Neural cell (in vitro differentiated cells): Measurements from ENCODE around the gene SPSB3.

ENCODE experiments used
- CTCF ChIP-seq: fragments of 450-650 bp; IDR thresholded peaks from 2 replicates; pipeline ENCODE4 v1.5.1; 2014; ENCODE audit warnings: antibody characterized with exemption, mild to moderate bottlenecking, moderate library complexity; ENCODE audit not compliant: poor library complexity, severe bottlenecking
- EP300 ChIP-seq: fragments of 450-650 bp; conservative IDR thresholded peaks from 2 replicates; pipeline ENCODE4 v1.6.1; 2014; ENCODE audit warnings: antibody characterized with exemption, mild to moderate bottlenecking, moderate library complexity; ENCODE audit not compliant: poor library complexity, severe bottlenecking
- EZH2 ChIP-seq: fragments of 200-600, 300-800 bp; shearing (Covaris generic), sonication (generic); IDR thresholded peaks from 2 replicates; pipeline ENCODE4 v1.6.1; 2014; ENCODE audit warnings: antibody characterized with exemption, low read length, borderline replicate concordance, mild to moderate bottlenecking; ENCODE audit not compliant: insufficient read depth, poor library complexity, severe bottlenecking
- MXI1 ChIP-seq: fragments of 450-650 bp; conservative IDR thresholded peaks from 2 replicates; pipeline ENCODE4 v1.6.1; 2014; ENCODE audit warnings: antibody characterized with exemption, mild to moderate bottlenecking; ENCODE audit not compliant: poor library complexity, severe bottlenecking
- POLR2AphosphoS5 ChIP-seq: IDR thresholded peaks from 2 replicates; pipeline ENCODE4 v1.6.1; 2012
- REST ChIP-seq: IDR thresholded peaks from 2 replicates; pipeline ENCODE4 v1.6.1; 2012; ENCODE audit warnings: borderline replicate concordance
- SMC3 ChIP-seq: fragments of 450-650 bp; conservative IDR thresholded peaks from 2 replicates; pipeline ENCODE4 v1.6.1; 2014; ENCODE audit warnings: antibody characterized with exemption, mild to moderate bottlenecking, moderate library complexity; ENCODE audit not compliant: poor library complexity

GRCh38 chr16:1741553-1742165, 40.7 kb downstream of the SPSB3 start:
- TF ChIP-seq CTCF (no peak), EP300 (no peak), REST (no peak), POLR2AphosphoS5 (no peak), MXI1 (no peak), EZH2 (no peak), SMC3 (no peak)
